ENCODE results near the gene DDX56.
A peak's percentile ranks its signal among the peaks of the same experiment; 100 is the strongest.

The DDX56 gene

GRCh38 chr7:44573464-44574286 is at the start of gene DDX56:
DDX56 (minus strand) TSS chr7:44573908; CDS start chr7:44573895, 13 bp downstream.
- H3K27me3 ChIP-seq (ENCODE audit: control insufficient read depth, insufficient read depth, low read length), result no peaks in the 10 kb centered on the region
- peaks cover 50% of the 10 kb centered on the region for H3K36me3 ChIP-seq (ENCODE audit: control insufficient read depth, low read depth, low read length)
- peak within 1 kb of the TSS; percentile 85 for H3K4me3 ChIP-seq (ENCODE audit: low read length)
- no peaks in the 10 kb centered on the region for H3K9me3 ChIP-seq (ENCODE audit: control insufficient read depth, low read depth, low read length)
- H3K9ac ChIP-seq (ENCODE audit: low read length), result peak within 1 kb of the TSS; percentile 85
- peak within 1 kb of the TSS; percentile 74 for H3K27ac ChIP-seq (ENCODE audit: low read length)
- H3K4me1 ChIP-seq (ENCODE audit: control insufficient read depth, low read depth, low read length), result peaks cover 7% of the 10 kb centered on the region

GRCh38 chr7:44622342-44623151 is 48.8 kb upstream of the DDX56 start:
- Histone ChIP-seq H3K36me3 (ENCODE audit: control insufficient read depth, low read depth, low read length) (peaks cover 13% of the 10 kb centered on the region), H3K9me3 (ENCODE audit: control insufficient read depth, low read depth, low read length) (no peaks in the 10 kb centered on the region), H3K27me3 (ENCODE audit: control insufficient read depth, insufficient read depth, low read length) (no peaks in the 10 kb centered on the region), H3K4me3 (ENCODE audit: low read length) (no peak overlapping the region), H3K9ac (ENCODE audit: low read length) (no peak overlapping the region), H3K4me1 (ENCODE audit: control insufficient read depth, low read depth, low read length) (no peaks in the 10 kb centered on the region), H3K27ac (ENCODE audit: low read length) (no peak overlapping the region)

- Histone ChIP-seq H3K27ac (ENCODE audit: low read length) (no peak overlapping the region), H3K4me1 (ENCODE audit: control insufficient read depth, low read depth, low read length) (no peaks in the 10 kb centered on the region), H3K36me3 (ENCODE audit: control insufficient read depth, low read depth, low read length) (peaks cover 13% of the 10 kb centered on the region), H3K27me3 (ENCODE audit: control insufficient read depth, insufficient read depth, low read length) (no peaks in the 10 kb centered on the region), H3K4me3 (ENCODE audit: low read length) (no peak overlapping the region), H3K9me3 (ENCODE audit: control insufficient read depth, low read depth, low read length) (no peaks in the 10 kb centered on the region), H3K9ac (ENCODE audit: low read length) (no peak overlapping the region)
These were observed 48.0 kb upstream of the DDX56 start for GRCh38 chr7:44621750-44622103.

- peaks cover 10% of the 10 kb centered on the region for H3K36me3 ChIP-seq (ENCODE audit: control insufficient read depth, low read depth, low read length)
- H3K9ac ChIP-seq (ENCODE audit: low read length), result no peak overlapping the region
- no peaks in the 10 kb centered on the region for H3K4me1 ChIP-seq (ENCODE audit: control insufficient read depth, low read depth, low read length)
- H3K27ac ChIP-seq (ENCODE audit: low read length), result no peak overlapping the region
- no peak overlapping the region for H3K4me3 ChIP-seq (ENCODE audit: low read length)
- no peaks in the 10 kb centered on the region for H3K9me3 ChIP-seq (ENCODE audit: control insufficient read depth, low read depth, low read length)
- H3K27me3 ChIP-seq (ENCODE audit: control insufficient read depth, insufficient read depth, low read length), result no peaks in the 10 kb centered on the region
These were observed 47.5 kb upstream of the DDX56 start for GRCh38 chr7:44621034-44621749.

GRCh38 chr7:44618753-44619152 is 45.0 kb upstream of the DDX56 start:
- H3K9me3 ChIP-seq (ENCODE audit: control insufficient read depth, low read depth, low read length), result no peaks in the 10 kb centered on the region
- H3K27me3 ChIP-seq (ENCODE audit: control insufficient read depth, insufficient read depth, low read length), result no peaks in the 10 kb centered on the region
- no peak overlapping the region for H3K9ac ChIP-seq (ENCODE audit: low read length)
- no peaks in the 10 kb centered on the region for H3K36me3 ChIP-seq (ENCODE audit: control insufficient read depth, low read depth, low read length)
- H3K27ac ChIP-seq (ENCODE audit: low read length), result no peak overlapping the region
- H3K4me3 ChIP-seq (ENCODE audit: low read length), result no peak overlapping the region
- no peaks in the 10 kb centered on the region for H3K4me1 ChIP-seq (ENCODE audit: control insufficient read depth, low read depth, low read length)

- no peak overlapping the region for H3K4me3 ChIP-seq (ENCODE audit: low read length)
- H3K9ac ChIP-seq (ENCODE audit: low read length), result no peak overlapping the region
- no peak overlapping the region for H3K27ac ChIP-seq (ENCODE audit: low read length)
- no peaks in the 10 kb centered on the region for H3K4me1 ChIP-seq (ENCODE audit: control insufficient read depth, low read depth, low read length)
- no peaks in the 10 kb centered on the region for H3K36me3 ChIP-seq (ENCODE audit: control insufficient read depth, low read depth, low read length)
- no peaks in the 10 kb centered on the region for H3K27me3 ChIP-seq (ENCODE audit: control insufficient read depth, insufficient read depth, low read length)
- H3K9me3 ChIP-seq (ENCODE audit: control insufficient read depth, low read depth, low read length), result no peaks in the 10 kb centered on the region
These were observed 44.3 kb upstream of the DDX56 start for GRCh38 chr7:44618045-44618444.

- Histone ChIP-seq H3K27ac (ENCODE audit: low read length) (no peak overlapping the region), H3K9me3 (ENCODE audit: control insufficient read depth, low read depth, low read length) (no peaks in the 10 kb centered on the region), H3K9ac (ENCODE audit: low read length) (no peak overlapping the region), H3K27me3 (ENCODE audit: control insufficient read depth, insufficient read depth, low read length) (no peaks in the 10 kb centered on the region), H3K4me3 (ENCODE audit: low read length) (no peak overlapping the region), H3K4me1 (ENCODE audit: control insufficient read depth, low read depth, low read length) (no peaks in the 10 kb centered on the region), H3K36me3 (ENCODE audit: control insufficient read depth, low read depth, low read length) (no peaks in the 10 kb centered on the region)
These were observed 43.6 kb upstream of the DDX56 start for GRCh38 chr7:44617225-44617890.

GRCh38 chr7:44616545-44616944 is 42.8 kb upstream of the DDX56 start:
- Histone ChIP-seq H3K9me3 (ENCODE audit: control insufficient read depth, low read depth, low read length) (no peaks in the 10 kb centered on the region), H3K4me1 (ENCODE audit: control insufficient read depth, low read depth, low read length) (no peaks in the 10 kb centered on the region), H3K36me3 (ENCODE audit: control insufficient read depth, low read depth, low read length) (no peaks in the 10 kb centered on the region), H3K4me3 (ENCODE audit: low read length) (no peak overlapping the region), H3K27me3 (ENCODE audit: control insufficient read depth, insufficient read depth, low read length) (no peaks in the 10 kb centered on the region), H3K9ac (ENCODE audit: low read length) (no peak overlapping the region), H3K27ac (ENCODE audit: low read length) (no peak overlapping the region)

- Histone ChIP-seq H3K4me1 (ENCODE audit: control insufficient read depth, low read depth, low read length) (no peaks in the 10 kb centered on the region), H3K27ac (ENCODE audit: low read length) (no peak overlapping the region), H3K9ac (ENCODE audit: low read length) (no peak overlapping the region)
These were observed 42.1 kb upstream of the DDX56 start for GRCh38 chr7:44615793-44616192.

GRCh38 chr7:44615149-44615611 is 41.5 kb upstream of the DDX56 start:
- no peaks in the 10 kb centered on the region for H3K4me1 ChIP-seq (ENCODE audit: control insufficient read depth, low read depth, low read length)
- H3K36me3 ChIP-seq (ENCODE audit: control insufficient read depth, low read depth, low read length), result no peaks in the 10 kb centered on the region
- no peaks in the 10 kb centered on the region for H3K27me3 ChIP-seq (ENCODE audit: control insufficient read depth, insufficient read depth, low read length)
- H3K27ac ChIP-seq (ENCODE audit: low read length), result no peak overlapping the region
- no peak overlapping the region for H3K9ac ChIP-seq (ENCODE audit: low read length)
- H3K9me3 ChIP-seq (ENCODE audit: control insufficient read depth, low read depth, low read length), result no peaks in the 10 kb centered on the region
- H3K4me3 ChIP-seq (ENCODE audit: low read length), result no peak overlapping the region

More at GRCh38 chr7:44615793-44616192, 42.1 kb upstream of the DDX56 start:
- Histone ChIP-seq H3K4me3 (ENCODE audit: low read length) (no peak overlapping the region), H3K36me3 (ENCODE audit: control insufficient read depth, low read depth, low read length) (no peaks in the 10 kb centered on the region), H3K9me3 (ENCODE audit: control insufficient read depth, low read depth, low read length) (no peaks in the 10 kb centered on the region), H3K27me3 (ENCODE audit: control insufficient read depth, insufficient read depth, low read length) (no peaks in the 10 kb centered on the region)

- no peak overlapping the region for H3K27ac ChIP-seq (ENCODE audit: low read length)
These were observed 36.1 kb upstream of the DDX56 start for GRCh38 chr7:44609829-44610228.

More at GRCh38 chr7:44609829-44610228, 36.1 kb upstream of the DDX56 start:
- Histone ChIP-seq H3K9ac (ENCODE audit: low read length) (no peak overlapping the region), H3K27me3 (ENCODE audit: control insufficient read depth, insufficient read depth, low read length) (no peaks in the 10 kb centered on the region), H3K9me3 (ENCODE audit: control insufficient read depth, low read depth, low read length) (no peaks in the 10 kb centered on the region), H3K4me1 (ENCODE audit: control insufficient read depth, low read depth, low read length) (peaks cover 6% of the 10 kb centered on the region), H3K36me3 (ENCODE audit: control insufficient read depth, low read depth, low read length) (no peaks in the 10 kb centered on the region), H3K4me3 (ENCODE audit: low read length) (no peak overlapping the region)
